ENCODE measurements around the gene ATP1A3.

Gene ATP1A3

GRCh38 chr19:42017040-42017439 is 23.0 kb upstream of the ATP1A3 start:
- TF ChIP-seq SIN3A (IDR thresholded peaks at IDR 0.05; ENCODE audit: borderline replicate concordance, insufficient read depth, low read length) (no peak), FOXP2 (optimal IDR thresholded peaks at IDR 0.05; ENCODE audit: borderline replicate concordance, extremely low read depth, extremely low read length, insufficient read depth) (no peak), POLR2AphosphoS5 (IDR thresholded peaks at IDR 0.05; ENCODE audit: low read depth, low read length) (no peak), REST (IDR thresholded peaks at IDR 0.05; ENCODE audit: insufficient read depth in 1 of 2, low read depth in 2 of 2, low read length in 2 of 2) (no peak), TAF1 (IDR thresholded peaks at IDR 0.05; ENCODE audit: borderline replicate concordance, insufficient read depth, low read length) (no peak)

- TF ChIP-seq SIN3A (IDR thresholded peaks at IDR 0.05; ENCODE audit: borderline replicate concordance, insufficient read depth, low read length): no peak
- no peak for TF ChIP-seq POLR2AphosphoS5 (IDR thresholded peaks at IDR 0.05; ENCODE audit: low read depth, low read length)
- TF ChIP-seq REST (IDR thresholded peaks at IDR 0.05; ENCODE audit: insufficient read depth in 1 of 2, low read depth in 2 of 2, low read length in 2 of 2): no peak
- TF ChIP-seq FOXP2 (optimal IDR thresholded peaks at IDR 0.05; ENCODE audit: borderline replicate concordance, extremely low read depth, extremely low read length, insufficient read depth): no peak
- no peak for TF ChIP-seq TAF1 (IDR thresholded peaks at IDR 0.05; ENCODE audit: borderline replicate concordance, insufficient read depth, low read length)
Observed at GRCh38 chr19:42010245-42011126, 16.5 kb upstream of the ATP1A3 start.

GRCh38 chr19:42006569-42006968 is 12.5 kb upstream of the ATP1A3 start:
- TF ChIP-seq SIN3A (IDR thresholded peaks at IDR 0.05; ENCODE audit: borderline replicate concordance, insufficient read depth, low read length) (no peak), POLR2AphosphoS5 (IDR thresholded peaks at IDR 0.05; ENCODE audit: low read depth, low read length) (no peak), REST (IDR thresholded peaks at IDR 0.05; ENCODE audit: insufficient read depth in 1 of 2, low read depth in 2 of 2, low read length in 2 of 2) (no peak), FOXP2 (optimal IDR thresholded peaks at IDR 0.05; ENCODE audit: borderline replicate concordance, extremely low read depth, extremely low read length, insufficient read depth) (no peak)

- no peak for TF ChIP-seq SIN3A (IDR thresholded peaks at IDR 0.05; ENCODE audit: borderline replicate concordance, insufficient read depth, low read length)
- TF ChIP-seq TAF1 (IDR thresholded peaks at IDR 0.05; ENCODE audit: borderline replicate concordance, insufficient read depth, low read length): no peak
- TF ChIP-seq REST (IDR thresholded peaks at IDR 0.05; ENCODE audit: insufficient read depth in 1 of 2, low read depth in 2 of 2, low read length in 2 of 2): no peak
- TF ChIP-seq FOXP2 (optimal IDR thresholded peaks at IDR 0.05; ENCODE audit: borderline replicate concordance, extremely low read depth, extremely low read length, insufficient read depth): no peak
- TF ChIP-seq POLR2AphosphoS5 (IDR thresholded peaks at IDR 0.05; ENCODE audit: low read depth, low read length): no peak
Observed at GRCh38 chr19:42005504-42005903, 11.5 kb upstream of the ATP1A3 start.
